WTC11 (cell line): ENCODE data around the gene TBC1D22A.

Experiments used
- ATF1 ChIP-seq: sonication (generic); formaldehyde crosslinking; IDR thresholded peaks from 2 replicates; pipeline ENCODE4 v1.8.1; 2023; ENCODE audit warnings: mild to moderate bottlenecking, moderate library complexity, missing genetic modification reagents
- ATF3 ChIP-seq: sonication (generic); formaldehyde crosslinking; conservative IDR thresholded peaks from 2 replicates; pipeline ENCODE4 v1.8.1; 2022; ENCODE audit warnings: mild to moderate bottlenecking, missing genetic modification reagents
- CTCF ChIP-seq: fragments of 200-600 bp; IDR thresholded peaks from 2 replicates; pipeline ENCODE4 v1.8.0; 2022; ENCODE audit warnings: antibody characterized with exemption
- E2F5 ChIP-seq: sonication (generic); formaldehyde crosslinking; IDR thresholded peaks from 2 replicates; pipeline ENCODE4 v1.8.1; 2022; ENCODE audit warnings: mild to moderate bottlenecking, moderate library complexity, missing genetic modification reagents
- KAT7 ChIP-seq: sonication (generic); formaldehyde crosslinking; IDR thresholded peaks from 2 replicates; pipeline ENCODE4 v1.8.1; 2023; ENCODE audit warnings: missing genetic modification reagents, mild to moderate bottlenecking, borderline replicate concordance
- MAX ChIP-seq: sonication (generic); formaldehyde crosslinking; IDR thresholded peaks from 2 replicates; pipeline ENCODE4 v1.8.0; 2022; ENCODE audit warnings: mild to moderate bottlenecking, missing genetic modification reagents
- NFATC4 ChIP-seq: fragments of 250-450 bp; sonication (Bioruptor Pico); IDR thresholded peaks from 2 replicates; pipeline ENCODE4 v1.9.0; 2021; ENCODE audit warnings: mild to moderate bottlenecking
- NFE2L1 ChIP-seq: sonication (generic); formaldehyde crosslinking; IDR thresholded peaks from 2 replicates; pipeline ENCODE4 v1.8.1; 2023; ENCODE audit warnings: missing genetic modification reagents
- PRDM15 ChIP-seq: sonication (generic); formaldehyde crosslinking; IDR thresholded peaks from 2 replicates; pipeline ENCODE4 v1.8.0; 2022; ENCODE audit warnings: missing genetic modification reagents
- SP1 ChIP-seq: sonication (generic); formaldehyde crosslinking; conservative IDR thresholded peaks from 2 replicates; pipeline ENCODE4 v1.8.1; 2022; ENCODE audit warnings: missing genetic modification reagents
- TEAD4 ChIP-seq: sonication (generic); formaldehyde crosslinking; IDR thresholded peaks from 2 replicates; pipeline ENCODE4 v1.8.0; 2022; ENCODE audit warnings: mild to moderate bottlenecking, missing genetic modification reagents
- USF1 ChIP-seq: sonication (generic); formaldehyde crosslinking; IDR thresholded peaks from 2 replicates; pipeline ENCODE4 v1.8.0; 2022; ENCODE audit warnings: mild to moderate bottlenecking, missing genetic modification reagents
- ZBTB21 ChIP-seq: sonication (generic); formaldehyde crosslinking; IDR thresholded peaks from 2 replicates; pipeline ENCODE4 v1.8.1; 2023; ENCODE audit warnings: mild to moderate bottlenecking, missing genetic modification reagents, borderline replicate concordance
- ZNF423 ChIP-seq: fragments of 250-450 bp; sonication (Bioruptor Pico); IDR thresholded peaks from 2 replicates; pipeline ENCODE4 v2.1.2; 2022; ENCODE audit warnings: mild to moderate bottlenecking, moderate library complexity

- no peak for TF ChIP-seq KAT7 (CRISPR knock-in tag)
- TF ChIP-seq CTCF: no peak
- no peak for TF ChIP-seq E2F5 (CRISPR knock-in tag)
- TF ChIP-seq SP1 (CRISPR knock-in tag): no peak
- TF ChIP-seq ZBTB21 (CRISPR knock-in tag): no peak
- no peak for TF ChIP-seq ATF1 (CRISPR knock-in tag)
- no peak for TF ChIP-seq ATF3 (CRISPR knock-in tag)
- no peak for TF ChIP-seq PRDM15 (CRISPR knock-in tag)
- no peak for TF ChIP-seq MAX (CRISPR knock-in tag)
- no peak for TF ChIP-seq TEAD4 (CRISPR knock-in tag)
- TF ChIP-seq NFE2L1: no peak
- no peak for TF ChIP-seq NFATC4 (CRISPR knock-in tag)
- TF ChIP-seq ZNF423 (CRISPR knock-in tag): no peak
- TF ChIP-seq USF1: no peak
These were observed 38.9 kb downstream of the TBC1D22A start for GRCh38 chr22:46801331-46801811.
